Body of pancreas (tissue), 4 donors: Measurements from ENCODE around the gene NUP210.

ENCODE experiments used
- CTCF ChIP-seq, 7 experiments: fragments of 450-650 bp in 4 of 7; fragments of 200-600 bp in 3 of 7; sonication (generic) in 3 of 7; IDR thresholded peaks; one replicate each; pipeline ENCODE4 v1.5.1; 2016 to 2019; ENCODE audit warnings: antibody characterized with exemption in 7 of 7
- POLR2A ChIP-seq, 3 donors: fragments of 450-650 bp; IDR thresholded peaks; one replicate each; pipeline ENCODE4 v1.6.1; 2016; ENCODE audit warnings: antibody characterized with exemption in 3 of 3, mild to moderate bottlenecking in 2 of 3

- TF ChIP-seq CTCF (IDR thresholded peaks at IDR 0.05) = no peak
- TF ChIP-seq POLR2A (IDR thresholded peaks at IDR 0.05) = no peak
Observed at GRCh38 chr3:13348100-13348499, 72.0 kb downstream of the NUP210 start.
